NCI-H82 treated with DMSO at 0.1 percent for 48 hours (cell line): Measurements from ENCODE around the gene TEAD1.
"Not testable (repeated sequence)": the region's sequence is repeated elsewhere in the genome, so short reads cannot be mapped to it uniquely, and the experiment has no call there.

Experiments used
- DNase-seq: peaks from one replicate; lab custom pipeline; 2025; ENCODE audit not compliant: unreplicated experiment; lab: John Stamatoyannopoulos, UW

TEAD1 gene

GRCh38 chr11:12856338-12856737, 182.1 kb downstream of the TEAD1 start:
- no peak for DNase-seq

- DNase-seq: no peak
These were observed 183.4 kb downstream of the TEAD1 start for GRCh38 chr11:12857572-12857971.

- DNase-seq: no peak
These were observed 185.8 kb downstream of the TEAD1 start for GRCh38 chr11:12859872-12860657.

- no peak for DNase-seq
These were observed 186.6 kb downstream of the TEAD1 start for GRCh38 chr11:12860827-12861226.

GRCh38 chr11:12862696-12863469, 188.7 kb downstream of the TEAD1 start:
- DNase-seq: no peak

GRCh38 chr11:12863605-12864121, 189.4 kb downstream of the TEAD1 start:
- DNase-seq: no peak

GRCh38 chr11:12864316-12865156, 190.3 kb downstream of the TEAD1 start:
- DNase-seq: no peak

- DNase-seq: no peak
These were observed 191.8 kb downstream of the TEAD1 start for GRCh38 chr11:12865863-12866595.

- DNase-seq: no peak
These were observed 193.3 kb downstream of the TEAD1 start for GRCh38 chr11:12867531-12867930.

GRCh38 chr11:12868315-12869073, 194.3 kb downstream of the TEAD1 start:
- DNase-seq: no peak

GRCh38 chr11:12871241-12871640, 197.0 kb downstream of the TEAD1 start:
- no peak for DNase-seq

GRCh38 chr11:12871788-12872321, 197.6 kb downstream of the TEAD1 start:
- no peak for DNase-seq

- no peak for DNase-seq
These were observed 202.1 kb downstream of the TEAD1 start for GRCh38 chr11:12876340-12876739.

GRCh38 chr11:12876988-12877387, 202.8 kb downstream of the TEAD1 start:
- no peak for DNase-seq

- not testable (repeated sequence) for DNase-seq
These were observed 203.3 kb downstream of the TEAD1 start for GRCh38 chr11:12877508-12877907.

- DNase-seq: no peak
These were observed 206.1 kb downstream of the TEAD1 start for GRCh38 chr11:12880327-12880726.

- DNase-seq: no peak
These were observed 208.4 kb downstream of the TEAD1 start for GRCh38 chr11:12882670-12883069.

GRCh38 chr11:12884751-12885318, 210.6 kb downstream of the TEAD1 start:
- no peak for DNase-seq

- DNase-seq: no peak
These were observed 211.6 kb downstream of the TEAD1 start for GRCh38 chr11:12885717-12886239.
